NB4 (cell line): ENCODE measurements around the gene METAP1.

Source experiments
- MYC ChIP-seq: IDR thresholded peaks from 2 replicates; pipeline ENCODE4 v1.6.1; 2011; ENCODE audit warnings: low read depth, low read length
- POLR2A ChIP-seq: IDR thresholded peaks from 2 replicates; pipeline ENCODE4 v1.6.1; 2011; ENCODE audit warnings: mild to moderate bottlenecking; ENCODE audit not compliant: insufficient read length; ENCODE audit errors: extremely low read depth
- TF ChIP-seq, protein P1 (sequence below): IDR thresholded peaks from one replicate; pipeline ENCODE4 v1.5.1; 2012; ENCODE audit warnings: low read depth, low read length

DNA sequence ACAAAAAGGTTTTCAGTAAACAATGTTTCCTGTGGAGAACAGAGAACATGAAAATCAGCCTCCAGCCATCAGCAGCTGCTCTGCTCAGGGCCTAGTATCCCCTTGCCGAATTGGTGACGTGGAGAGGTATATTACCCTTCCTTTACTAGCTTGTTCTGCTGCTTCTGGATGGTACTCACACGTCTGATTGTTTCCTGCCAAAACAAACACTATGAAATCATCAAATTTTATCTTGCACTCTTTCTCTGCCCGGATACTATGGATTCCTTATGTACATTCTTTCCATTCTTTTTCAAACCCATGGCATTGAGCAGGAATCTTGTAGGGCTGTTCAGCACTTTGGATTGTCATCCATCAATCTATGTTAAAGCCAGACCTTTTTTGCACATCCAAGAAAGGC is 18.8 kb upstream of the METAP1 start:
- TF ChIP-seq, protein P1, sequence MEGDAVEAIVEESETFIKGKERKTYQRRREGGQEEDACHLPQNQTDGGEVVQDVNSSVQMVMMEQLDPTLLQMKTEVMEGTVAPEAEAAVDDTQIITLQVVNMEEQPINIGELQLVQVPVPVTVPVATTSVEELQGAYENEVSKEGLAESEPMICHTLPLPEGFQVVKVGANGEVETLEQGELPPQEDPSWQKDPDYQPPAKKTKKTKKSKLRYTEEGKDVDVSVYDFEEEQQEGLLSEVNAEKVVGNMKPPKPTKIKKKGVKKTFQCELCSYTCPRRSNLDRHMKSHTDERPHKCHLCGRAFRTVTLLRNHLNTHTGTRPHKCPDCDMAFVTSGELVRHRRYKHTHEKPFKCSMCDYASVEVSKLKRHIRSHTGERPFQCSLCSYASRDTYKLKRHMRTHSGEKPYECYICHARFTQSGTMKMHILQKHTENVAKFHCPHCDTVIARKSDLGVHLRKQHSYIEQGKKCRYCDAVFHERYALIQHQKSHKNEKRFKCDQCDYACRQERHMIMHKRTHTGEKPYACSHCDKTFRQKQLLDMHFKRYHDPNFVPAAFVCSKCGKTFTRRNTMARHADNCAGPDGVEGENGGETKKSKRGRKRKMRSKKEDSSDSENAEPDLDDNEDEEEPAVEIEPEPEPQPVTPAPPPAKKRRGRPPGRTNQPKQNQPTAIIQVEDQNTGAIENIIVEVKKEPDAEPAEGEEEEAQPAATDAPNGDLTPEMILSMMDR, result no peak
- TF ChIP-seq POLR2A (no peak), MYC (no peak)
